Activated CD4-positive, alpha-beta T cell treated with anti-CD3 and anti-CD28 coated beads for 36 hours (primary cell): ENCODE measurements around the gene FGF1. TPM values are rescaled to one million over a fixed set of nuclear protein-coding genes. Genes with fewer than 3 reads are reported as not detected.

Experiments
- ATAC-seq: fragments of 200-7000 bp; cut with Tn5 transposase; one replicate; pipeline ENCODE4 v1.10.0; 2021; ENCODE audit warnings: mild to moderate bottlenecking, moderate library complexity
- CTCF ChIA-PET: fragments of 350-600 bp; sonication (Branson Sonifier 250); formaldehyde crosslinking; loops from one replicate; lab custom pipeline; 2021; ENCODE audit warnings: antibody characterized with exemption; lab: Charles Lee
- POLR2A ChIA-PET: fragments of 350-600 bp; sonication (Branson Sonifier 250); formaldehyde crosslinking; loops from one replicate; lab custom pipeline; 2021; ENCODE audit warnings: antibody characterized with exemption, inconsistent platforms; lab: Charles Lee
- DNase-seq: peaks from one replicate; pipeline ENCODE4 v3.0.0-alpha.2; 2020
- H3K27ac Mint-ChIP-seq: one replicate; pipeline ENCODE4 v1.8.0; 2021; ENCODE audit warnings: mixed read lengths
- H3K27me3 Mint-ChIP-seq: one replicate; pipeline ENCODE4 v1.8.0; 2021; ENCODE audit warnings: mixed read lengths
- H3K36me3 Mint-ChIP-seq: one replicate; pipeline ENCODE4 v1.8.0; 2021; ENCODE audit warnings: low read depth, mixed read lengths
- H3K4me1 Mint-ChIP-seq: one replicate; pipeline ENCODE4 v1.8.0; 2021; ENCODE audit warnings: mixed read lengths
- H3K4me3 Mint-ChIP-seq: one replicate; pipeline ENCODE4 v1.8.0; 2021; ENCODE audit warnings: mild to moderate bottlenecking, moderate library complexity, mixed read lengths
- H3K9me3 Mint-ChIP-seq: one replicate; pipeline ENCODE4 v1.8.0; 2021; ENCODE audit warnings: low read depth, mixed read lengths
- intact Hi-C, 2 experiments: fragments of 100-400 bp; cut with DNase I in 1 of 2; cut with micrococcal nuclease in 1 of 2; formaldehyde crosslinking; loops; one replicate each; pipeline versions ENCODE4 v1.14.2 to v1.15.1; 2022 to 2024; cut with DNase I, micrococcal nuclease
- total RNA-seq, 2 experiments: library from RNA; stranded (reverse); gene quantifications; one replicate each; pipeline ENCODE4 v1.2.3, GENCODE V29; 2021

The FGF1 gene
- total RNA-seq, 2 experiments from 2014 or later: not detected

GRCh38 chr5:142551338-142552067, 134.4 kb downstream of the FGF1 start:
- Mint-ChIP-seq H3K27me3 (peaks cover 9% of the 10 kb centered on the region), H3K4me1 (peaks cover 15% of the 10 kb centered on the region), H3K36me3 (no peaks in the 10 kb centered on the region), H3K4me3 (no peak overlapping the region), H3K9me3 (no peaks in the 10 kb centered on the region), H3K27ac (no peak overlapping the region)
- ATAC-seq: no peak
- ChIA-PET CTCF (interaction anchor here (0.9 to 1.0 kb wide), 2 partner anchors 194 to 260 kb away, joined by 3 to 4 read pairs; no protein-coding TSS in a partner anchor), POLR2A (no interaction called here)
- DNase-seq: no peak
- intact Hi-C loops: no loop called here

GRCh38 chr5:142550471-142550870, 135.4 kb downstream of the FGF1 start:
- ChIA-PET POLR2A (no interaction called here), CTCF (interaction anchor here (0.6 to 1.0 kb wide), 6 partner anchors 20 to 670 kb away, joined by 3 to 5 read pairs (median 3); no protein-coding TSS in a partner anchor)
- H3K27me3 Mint-ChIP-seq: peaks cover 9% of the 10 kb centered on the region
- H3K9me3 Mint-ChIP-seq: no peaks in the 10 kb centered on the region
- H3K36me3 Mint-ChIP-seq: no peaks in the 10 kb centered on the region
- H3K4me3 Mint-ChIP-seq: no peak overlapping the region
- no peak for ATAC-seq
- intact Hi-C loops: no loop called here
- no peak overlapping the region for H3K27ac Mint-ChIP-seq
- DNase-seq: no peak
- peaks cover 15% of the 10 kb centered on the region for H3K4me1 Mint-ChIP-seq

- Mint-ChIP-seq H3K4me3 (no peak overlapping the region), H3K36me3 (no peaks in the 10 kb centered on the region), H3K4me1 (peaks cover 15% of the 10 kb centered on the region), H3K27me3 (peaks cover 9% of the 10 kb centered on the region), H3K9me3 (no peaks in the 10 kb centered on the region), H3K27ac (no peak overlapping the region)
- ATAC-seq (no peak), DNase-seq (no peak)
- CTCF ChIA-PET: interaction anchor here (0.6 to 1.7 kb wide), 8 partner anchors 10 to 670 kb away, joined by 3 to 6 read pairs (median 4); no protein-coding TSS in a partner anchor
- POLR2A ChIA-PET: no interaction called here
- intact Hi-C loops: loop anchor here (1.0 to 10.0 kb wide), 6 partner anchors 163 to 557 kb away; partner anchors contain the start of gene SPRY4 (in 1 of the 2)
Observed at GRCh38 chr5:142549834-142550233, 136.1 kb downstream of the FGF1 start.

GRCh38 chr5:142548739-142549275, 137.1 kb downstream of the FGF1 start:
- no peak overlapping the region for H3K27ac Mint-ChIP-seq
- CTCF ChIA-PET: interaction anchor here (0.7 to 1.7 kb wide), 10 partner anchors 9 to 762 kb away, joined by 3 to 6 read pairs (median 4); no protein-coding TSS in a partner anchor
- peaks cover 9% of the 10 kb centered on the region for H3K27me3 Mint-ChIP-seq
- ATAC-seq (peak; percentile 92), DNase-seq (peak; percentile 51)
- no peaks in the 10 kb centered on the region for H3K9me3 Mint-ChIP-seq
- H3K4me1 Mint-ChIP-seq: peaks cover 15% of the 10 kb centered on the region
- intact Hi-C loops: loop anchor here (1.0 to 10.0 kb wide), 7 partner anchors 162 to 556 kb away; partner anchors contain the start of gene SPRY4 (in 1 of the 2)
- POLR2A ChIA-PET: interaction anchor here (0.5 to 0.6 kb wide), 2 partner anchors 180 to 400 kb away, joined by 3 to 6 read pairs; no protein-coding TSS in a partner anchor
- H3K4me3 Mint-ChIP-seq: no peak overlapping the region
- H3K36me3 Mint-ChIP-seq: no peaks in the 10 kb centered on the region

GRCh38 chr5:142547445-142548380, 138.2 kb downstream of the FGF1 start:
- POLR2A ChIA-PET: no interaction called here

GRCh38 chr5:142545650-142546322, 140.1 kb downstream of the FGF1 start:
- CTCF ChIA-PET: interaction anchor here (0.5 to 1.9 kb wide), 7 partner anchors 38 to 850 kb away, joined by 3 to 6 read pairs (median 3); no protein-coding TSS in a partner anchor
- DNase-seq: no peak
- ATAC-seq: no peak
- Mint-ChIP-seq H3K4me3 (no peak overlapping the region), H3K27ac (no peak overlapping the region), H3K9me3 (no peaks in the 10 kb centered on the region), H3K36me3 (no peaks in the 10 kb centered on the region), H3K4me1 (peaks cover 10% of the 10 kb centered on the region), H3K27me3 (no peaks in the 10 kb centered on the region)
- POLR2A ChIA-PET: interaction anchor here (0.5 kb wide), 1 partner anchor 107 kb away, joined by 3 read pairs; no protein-coding TSS in a partner anchor
- intact Hi-C loops: loop anchor here (5.0 to 10.0 kb wide), 3 partner anchors 158 to 551 kb away; no protein-coding TSS in a partner anchor

More at GRCh38 chr5:142547445-142548380, 138.2 kb downstream of the FGF1 start:
- peaks cover 9% of the 10 kb centered on the region for H3K27me3 Mint-ChIP-seq
- intact Hi-C loops: loop anchor here (1.0 to 10.0 kb wide), 6 partner anchors 160 to 555 kb away; partner anchors contain the start of gene SPRY4 (in 1 of the 2)
- H3K36me3 Mint-ChIP-seq: no peaks in the 10 kb centered on the region
- ATAC-seq (no peak), DNase-seq (no peak)
- H3K4me3 Mint-ChIP-seq: no peak overlapping the region
- peaks cover 15% of the 10 kb centered on the region for H3K4me1 Mint-ChIP-seq
- no peaks in the 10 kb centered on the region for H3K9me3 Mint-ChIP-seq
- no peak overlapping the region for H3K27ac Mint-ChIP-seq
- CTCF ChIA-PET: interaction anchor here (0.9 to 1.8 kb wide), 8 partner anchors 20 to 856 kb away, joined by 3 to 4 read pairs (median 3); partner anchors contain the start of gene SPRY4

GRCh38 chr5:142544946-142545649, 140.8 kb downstream of the FGF1 start:
- intact Hi-C loops: loop anchor here (5.0 to 10.0 kb wide), 3 partner anchors 158 to 550 kb away; no protein-coding TSS in a partner anchor

GRCh38 chr5:142544071-142544753, 141.7 kb downstream of the FGF1 start:
- Mint-ChIP-seq H3K4me3 (no peak overlapping the region), H3K36me3 (no peaks in the 10 kb centered on the region), H3K9me3 (no peaks in the 10 kb centered on the region), H3K27me3 (peaks cover 2% of the 10 kb centered on the region), H3K4me1 (peaks cover 10% of the 10 kb centered on the region), H3K27ac (no peak overlapping the region)
- no peak for ATAC-seq
- intact Hi-C loops: loop anchor here in 1 of 2 experiments (10.0 kb wide), 1 partner anchor 549 kb away; no protein-coding TSS in a partner anchor
- ChIA-PET POLR2A (no interaction called here), CTCF (interaction anchor here (0.9 kb wide), 1 partner anchor 575 kb away, joined by 3 read pairs; the partner anchor contains the start of gene RNF14)
- no peak for DNase-seq

More at GRCh38 chr5:142544946-142545649, 140.8 kb downstream of the FGF1 start:
- ChIA-PET CTCF (interaction anchor here (1.0 to 1.9 kb wide), 3 partner anchors 37 to 168 kb away, joined by 3 to 6 read pairs (median 6); no protein-coding TSS in a partner anchor), POLR2A (no interaction called here)
- peaks cover 10% of the 10 kb centered on the region for H3K4me1 Mint-ChIP-seq
- H3K4me3 Mint-ChIP-seq: no peak overlapping the region
- no peak overlapping the region for H3K27ac Mint-ChIP-seq
- ATAC-seq (no peak), DNase-seq (no peak)
- H3K27me3 Mint-ChIP-seq: peaks cover 2% of the 10 kb centered on the region
- H3K9me3 Mint-ChIP-seq: no peaks in the 10 kb centered on the region
- no peaks in the 10 kb centered on the region for H3K36me3 Mint-ChIP-seq

GRCh38 chr5:142542906-142543305, 143.0 kb downstream of the FGF1 start:
- no peak overlapping the region for H3K27ac Mint-ChIP-seq
- H3K4me1 Mint-ChIP-seq: no peaks in the 10 kb centered on the region
- H3K36me3 Mint-ChIP-seq: no peaks in the 10 kb centered on the region
- no peak for ATAC-seq
- DNase-seq: no peak
- H3K27me3 Mint-ChIP-seq: peaks cover 2% of the 10 kb centered on the region
- intact Hi-C loops: loop anchor here in 1 of 2 experiments (10.0 kb wide), 1 partner anchor 548 kb away; no protein-coding TSS in a partner anchor
- no peaks in the 10 kb centered on the region for H3K9me3 Mint-ChIP-seq
- ChIA-PET POLR2A (no interaction called here), CTCF (no interaction called here)
- no peak overlapping the region for H3K4me3 Mint-ChIP-seq
